ENCODE measurements around the gene DSTYK. TPM values are rescaled to one million over a fixed set of nuclear protein-coding genes. Genes with fewer than 3 reads are reported as not detected.
"Not testable (repeated sequence)": the region's sequence is repeated elsewhere in the genome, so short reads cannot be mapped to it uniquely, and the experiment has no call there.

DSTYK gene
- total RNA-seq, 2 donors from 2014 or later, result 10.5 to 13.5 TPM

DNA sequence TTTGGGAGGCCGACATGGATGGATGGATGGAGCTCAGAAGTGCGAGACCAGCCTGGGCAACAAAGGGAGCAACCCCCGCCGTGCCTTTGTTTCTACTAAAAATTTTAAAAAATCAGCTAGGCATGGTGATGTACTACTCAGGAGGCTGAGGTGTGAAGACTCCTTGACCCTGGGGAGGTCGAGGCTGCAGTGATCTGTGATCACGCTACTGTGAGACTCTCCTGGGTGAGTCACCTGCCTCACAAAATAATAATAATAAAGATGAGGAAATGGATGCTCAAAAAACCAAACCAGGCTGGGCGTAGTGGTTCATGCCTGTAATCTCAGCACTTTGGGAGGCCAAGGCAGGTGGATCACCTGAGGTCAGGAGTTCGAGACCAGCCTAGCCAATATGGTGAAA is 19.2 kb downstream of the DSTYK start:
- Mint-ChIP-seq H3K27me3 (no peaks in the 10 kb centered on the region), H3K36me3 (ENCODE audit: low read depth) (peaks cover 5% of the 10 kb centered on the region), H3K27ac (no peak overlapping the region), H3K4me3 (no peak overlapping the region), H3K4me1 (peaks cover 32% of the 10 kb centered on the region)
- DNase-seq (no peak), ATAC-seq (no peak)
- H3K9me3 ChIP-seq (ENCODE audit: control insufficient read depth, low read length, poor library complexity, severe bottlenecking), result no peaks in the 10 kb centered on the region

DNA sequence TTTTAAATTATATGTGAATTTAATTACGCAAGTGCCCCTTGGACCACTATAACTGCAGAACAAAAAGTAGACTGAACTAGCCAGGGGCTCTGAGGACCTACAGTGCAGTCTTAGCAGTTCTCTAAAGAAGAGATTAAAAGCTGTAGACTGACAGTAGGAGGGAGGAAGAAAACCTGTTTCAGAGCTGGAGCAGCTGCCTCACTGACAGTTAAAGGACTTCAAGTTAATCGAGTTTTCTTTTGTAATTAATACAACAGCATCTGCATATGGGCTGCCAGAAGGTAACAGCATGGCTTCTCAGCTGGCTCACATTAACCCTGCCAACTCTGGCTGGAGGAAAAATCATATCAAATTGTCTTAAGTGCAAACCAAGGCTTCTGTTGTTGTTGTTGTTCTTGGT is 19.9 kb downstream of the DSTYK start:
- no peak overlapping the region for H3K27ac Mint-ChIP-seq
- ATAC-seq (no peak), DNase-seq (no peak)
- H3K9me3 ChIP-seq (ENCODE audit: control insufficient read depth, low read length, poor library complexity, severe bottlenecking), result no peaks in the 10 kb centered on the region
- peaks cover 5% of the 10 kb centered on the region for H3K36me3 Mint-ChIP-seq (ENCODE audit: low read depth)
- no peaks in the 10 kb centered on the region for H3K27me3 Mint-ChIP-seq
- H3K4me3 Mint-ChIP-seq, result no peak overlapping the region
- H3K4me1 Mint-ChIP-seq, result peaks cover 33% of the 10 kb centered on the region

- no peak for ATAC-seq
- H3K9me3 ChIP-seq (ENCODE audit: control insufficient read depth, low read length, poor library complexity, severe bottlenecking), result no peaks in the 10 kb centered on the region
- H3K36me3 Mint-ChIP-seq (ENCODE audit: low read depth), result peaks cover 5% of the 10 kb centered on the region
- no peaks in the 10 kb centered on the region for H3K27me3 Mint-ChIP-seq
- H3K4me3 Mint-ChIP-seq, result no peak overlapping the region
- H3K27ac Mint-ChIP-seq, result no peak overlapping the region
- DNase-seq, result no peak
- peaks cover 33% of the 10 kb centered on the region for H3K4me1 Mint-ChIP-seq
These were observed 20.5 kb downstream of the DSTYK start for GRCh38 chr1:205190845-205191577.

- no peaks in the 10 kb centered on the region for H3K9me3 ChIP-seq (ENCODE audit: control insufficient read depth, low read length, poor library complexity, severe bottlenecking)
- Mint-ChIP-seq H3K4me3 (no peak overlapping the region), H3K27ac (no peak overlapping the region), H3K4me1 (peaks cover 35% of the 10 kb centered on the region), H3K36me3 (ENCODE audit: low read depth) (peaks cover 2% of the 10 kb centered on the region), H3K27me3 (no peaks in the 10 kb centered on the region)
- DNase-seq (no peak), ATAC-seq (no peak)
These were observed 22.4 kb downstream of the DSTYK start for GRCh38 chr1:205189131-205189530.

DNA sequence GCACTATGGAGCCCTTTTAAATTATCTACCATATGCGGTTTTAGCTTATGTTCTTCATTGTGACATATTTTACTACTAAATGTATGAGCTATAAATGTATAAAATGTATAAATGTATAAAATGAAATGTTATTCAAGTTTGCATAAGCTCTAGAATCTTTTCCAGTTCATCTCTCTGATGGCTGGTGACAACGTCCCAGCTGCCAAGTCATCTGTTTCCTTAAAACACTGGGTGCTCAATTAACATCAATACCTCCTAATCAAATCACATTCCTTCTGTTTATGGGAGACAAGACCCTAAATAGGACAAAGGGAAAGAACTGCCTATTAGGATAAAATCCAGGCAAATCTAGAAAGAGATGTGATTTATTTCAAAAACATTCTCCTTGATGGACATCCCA is 22.9 kb downstream of the DSTYK start:
- H3K9me3 ChIP-seq (ENCODE audit: control insufficient read depth, low read length, poor library complexity, severe bottlenecking), result no peaks in the 10 kb centered on the region
- H3K4me1 Mint-ChIP-seq, result peaks cover 39% of the 10 kb centered on the region
- DNase-seq (no peak), ATAC-seq (no peak)
- H3K27me3 Mint-ChIP-seq, result no peaks in the 10 kb centered on the region
- no peak overlapping the region for H3K4me3 Mint-ChIP-seq
- peaks cover 2% of the 10 kb centered on the region for H3K36me3 Mint-ChIP-seq (ENCODE audit: low read depth)
- H3K27ac Mint-ChIP-seq, result no peak overlapping the region

DNA sequence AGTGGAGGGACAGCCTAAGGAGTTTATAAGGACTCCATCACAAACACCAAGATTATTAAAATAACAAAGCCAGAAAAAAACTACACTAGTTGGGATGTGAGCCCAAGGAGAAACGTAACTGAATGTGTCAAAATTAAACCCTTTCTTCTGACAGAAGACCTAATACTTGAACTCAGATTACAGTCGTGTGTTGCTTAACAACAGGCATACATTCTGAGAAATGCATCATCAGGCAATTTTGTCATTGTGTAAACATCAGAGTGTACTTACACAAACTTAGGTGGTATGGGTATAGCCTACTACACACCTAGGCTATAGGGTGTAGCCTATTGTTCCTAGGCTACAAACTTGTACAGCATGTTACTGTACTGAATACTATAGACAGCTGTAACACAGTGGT is 23.4 kb downstream of the DSTYK start:
- H3K27ac Mint-ChIP-seq, result no peak overlapping the region
- H3K36me3 Mint-ChIP-seq (ENCODE audit: low read depth), result peaks cover 1% of the 10 kb centered on the region
- no peaks in the 10 kb centered on the region for H3K9me3 ChIP-seq (ENCODE audit: control insufficient read depth, low read length, poor library complexity, severe bottlenecking)
- DNase-seq (no peak), ATAC-seq (no peak)
- H3K27me3 Mint-ChIP-seq, result no peaks in the 10 kb centered on the region
- no peak overlapping the region for H3K4me3 Mint-ChIP-seq
- peaks cover 41% of the 10 kb centered on the region for H3K4me1 Mint-ChIP-seq

- peak overlapping the region; percentile 69 for H3K27ac Mint-ChIP-seq
- H3K4me1 Mint-ChIP-seq, result peaks cover 44% of the 10 kb centered on the region
- no peaks in the 10 kb centered on the region for H3K9me3 ChIP-seq (ENCODE audit: control insufficient read depth, low read length, poor library complexity, severe bottlenecking)
- H3K4me3 Mint-ChIP-seq, result no peak overlapping the region
- no peak for DNase-seq
- no peaks in the 10 kb centered on the region for H3K27me3 Mint-ChIP-seq
- ATAC-seq, result no peak
- peaks cover 5% of the 10 kb centered on the region for H3K36me3 Mint-ChIP-seq (ENCODE audit: low read depth)
These were observed 24.1 kb downstream of the DSTYK start for GRCh38 chr1:205187420-205187819.

GRCh38 chr1:205186191-205186590 is 25.3 kb downstream of the DSTYK start:
- H3K4me3 Mint-ChIP-seq, result no peak overlapping the region
- no peak for ATAC-seq
- no peak for DNase-seq
- no peaks in the 10 kb centered on the region for H3K27me3 Mint-ChIP-seq
- peaks cover 38% of the 10 kb centered on the region for H3K4me1 Mint-ChIP-seq
- H3K27ac Mint-ChIP-seq, result no peak overlapping the region
- no peaks in the 10 kb centered on the region for H3K9me3 ChIP-seq (ENCODE audit: control insufficient read depth, low read length, poor library complexity, severe bottlenecking)
- peaks cover 5% of the 10 kb centered on the region for H3K36me3 Mint-ChIP-seq (ENCODE audit: low read depth)

- Mint-ChIP-seq H3K27ac (peak overlapping the region; percentile 89), H3K36me3 (ENCODE audit: low read depth) (peaks cover 5% of the 10 kb centered on the region), H3K4me1 (peaks cover 30% of the 10 kb centered on the region), H3K27me3 (no peaks in the 10 kb centered on the region), H3K4me3 (no peak overlapping the region)
- no peak for ATAC-seq
- no peak for DNase-seq
- H3K9me3 ChIP-seq (ENCODE audit: control insufficient read depth, low read length, poor library complexity, severe bottlenecking), result no peaks in the 10 kb centered on the region
These were observed 27.7 kb downstream of the DSTYK start for GRCh38 chr1:205183676-205184335.

GRCh38 chr1:205182930-205183329 is 28.6 kb downstream of the DSTYK start:
- Mint-ChIP-seq H3K27me3 (no peaks in the 10 kb centered on the region), H3K27ac (no peak overlapping the region), H3K4me3 (no peak overlapping the region), H3K4me1 (peaks cover 30% of the 10 kb centered on the region), H3K36me3 (ENCODE audit: low read depth) (peaks cover 5% of the 10 kb centered on the region)
- ATAC-seq (no peak), DNase-seq (no peak)
- H3K9me3 ChIP-seq (ENCODE audit: control insufficient read depth, low read length, poor library complexity, severe bottlenecking), result no peaks in the 10 kb centered on the region

- peaks cover 28% of the 10 kb centered on the region for H3K4me1 Mint-ChIP-seq
- ATAC-seq; H3K4me3 Mint-ChIP-seq; H3K27me3 Mint-ChIP-seq; H3K27ac Mint-ChIP-seq; DNase-seq; H3K36me3 Mint-ChIP-seq (ENCODE audit: low read depth); H3K9me3 ChIP-seq (ENCODE audit: control insufficient read depth, low read length, poor library complexity, severe bottlenecking): not testable (repeated sequence)
These were observed 31.2 kb downstream of the DSTYK start for GRCh38 chr1:205180331-205180730.

GRCh38 chr1:205179842-205180241 is 31.7 kb downstream of the DSTYK start:
- no peaks in the 10 kb centered on the region for H3K9me3 ChIP-seq (ENCODE audit: control insufficient read depth, low read length, poor library complexity, severe bottlenecking)
- H3K27me3 Mint-ChIP-seq, result no peaks in the 10 kb centered on the region
- H3K4me3 Mint-ChIP-seq, result no peak overlapping the region
- peaks cover 5% of the 10 kb centered on the region for H3K36me3 Mint-ChIP-seq (ENCODE audit: low read depth)
- ATAC-seq (no peak), DNase-seq (no peak)
- no peak overlapping the region for H3K27ac Mint-ChIP-seq
- H3K4me1 Mint-ChIP-seq, result peaks cover 28% of the 10 kb centered on the region

DNA sequence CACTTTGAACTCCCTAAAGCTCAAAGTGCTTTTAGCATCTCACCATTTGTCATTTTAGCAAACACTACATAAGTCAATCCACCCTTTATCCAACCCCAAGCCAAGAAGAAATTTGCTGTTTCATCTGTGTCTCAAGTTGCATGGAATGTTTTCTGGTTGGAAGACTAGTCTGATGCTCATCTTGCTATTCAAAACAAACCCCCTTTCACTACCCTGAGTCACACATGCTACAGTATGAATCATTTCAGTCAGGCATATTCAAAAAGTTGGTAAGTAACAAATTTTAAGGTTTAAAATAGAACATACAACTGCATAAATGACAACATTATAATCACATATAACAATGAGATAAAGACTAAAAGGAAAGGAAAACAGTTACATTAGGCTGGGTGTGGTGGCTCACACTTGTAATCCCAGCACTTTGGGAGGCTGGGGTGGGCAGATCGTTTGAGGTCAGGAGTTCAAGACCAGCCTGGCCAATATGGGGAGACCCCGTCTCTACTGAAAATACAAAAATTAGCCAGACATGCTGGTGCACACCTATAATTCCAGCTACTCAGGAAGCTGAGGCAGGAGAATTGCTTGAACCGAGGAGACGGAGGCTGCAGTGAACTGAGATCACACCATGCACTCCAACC is 38.7 kb downstream of the DSTYK start:
- H3K27me3 Mint-ChIP-seq, result no peaks in the 10 kb centered on the region
- no peak overlapping the region for H3K4me3 Mint-ChIP-seq
- H3K27ac Mint-ChIP-seq, result peak overlapping the region; percentile 74
- H3K36me3 Mint-ChIP-seq (ENCODE audit: low read depth), result peaks cover 4% of the 10 kb centered on the region
- no peak for ATAC-seq
- DNase-seq, result no peak
- H3K9me3 ChIP-seq (ENCODE audit: control insufficient read depth, low read length, poor library complexity, severe bottlenecking), result no peaks in the 10 kb centered on the region
- peaks cover 14% of the 10 kb centered on the region for H3K4me1 Mint-ChIP-seq

Measured in T-helper 17 cell (primary cell).